Fibroblast of villous mesenchyme (primary cell): Measurements from ENCODE around the gene KRT77. TPM values are rescaled to one million over a fixed set of nuclear protein-coding genes. Genes with fewer than 3 reads are reported as not detected.

Source experiments
- DNase-seq: peaks from one replicate; pipeline ENCODE4 v3.0.0-alpha.2; 2010; ENCODE audit warnings: low read depth
- H3K4me3 ChIP-seq: 2 replicates; pipeline ENCODE4 v1.5.1; 2011; ENCODE audit warnings: low read depth, mild to moderate bottlenecking, low read length
- total RNA-seq: library from RNA; depleted of rRNA; stranded (reverse); fragments of >200 nt; gene quantifications from 2 replicates; pipeline ENCODE4 v1.2.3, GENCODE V29; 2012
- TF ChIP-seq, protein P1 (sequence below): IDR thresholded peaks from 2 replicates; pipeline ENCODE4 v1.5.1; 2012; ENCODE audit warnings: low read depth, mild to moderate bottlenecking, low read length; ENCODE audit not compliant: insufficient read depth

Gene KRT77
- total RNA-seq, 1 donor, result not detected

DNA sequence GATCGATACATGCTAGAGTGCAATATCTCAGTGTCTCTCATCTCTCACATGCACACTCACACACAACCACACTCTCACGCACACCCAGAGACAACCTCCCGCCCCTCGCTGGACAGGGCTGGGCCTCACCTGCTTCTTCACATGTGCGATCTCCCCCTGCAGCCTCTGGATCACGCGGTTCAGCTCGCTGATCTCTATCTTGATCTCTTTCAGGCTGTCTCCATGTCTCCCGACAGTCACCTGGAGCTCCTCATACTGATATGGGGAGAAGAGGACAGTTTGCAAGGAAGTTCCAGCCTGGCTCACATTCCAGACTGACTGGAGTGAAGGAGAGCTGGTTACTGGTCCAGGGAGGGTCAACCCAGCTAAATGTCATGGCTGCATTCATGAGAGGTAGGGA is 55.7 kb downstream of the KRT77 start:
- H3K4me3 ChIP-seq, result no peak overlapping the region
- no peak for DNase-seq
- TF ChIP-seq, protein P1, sequence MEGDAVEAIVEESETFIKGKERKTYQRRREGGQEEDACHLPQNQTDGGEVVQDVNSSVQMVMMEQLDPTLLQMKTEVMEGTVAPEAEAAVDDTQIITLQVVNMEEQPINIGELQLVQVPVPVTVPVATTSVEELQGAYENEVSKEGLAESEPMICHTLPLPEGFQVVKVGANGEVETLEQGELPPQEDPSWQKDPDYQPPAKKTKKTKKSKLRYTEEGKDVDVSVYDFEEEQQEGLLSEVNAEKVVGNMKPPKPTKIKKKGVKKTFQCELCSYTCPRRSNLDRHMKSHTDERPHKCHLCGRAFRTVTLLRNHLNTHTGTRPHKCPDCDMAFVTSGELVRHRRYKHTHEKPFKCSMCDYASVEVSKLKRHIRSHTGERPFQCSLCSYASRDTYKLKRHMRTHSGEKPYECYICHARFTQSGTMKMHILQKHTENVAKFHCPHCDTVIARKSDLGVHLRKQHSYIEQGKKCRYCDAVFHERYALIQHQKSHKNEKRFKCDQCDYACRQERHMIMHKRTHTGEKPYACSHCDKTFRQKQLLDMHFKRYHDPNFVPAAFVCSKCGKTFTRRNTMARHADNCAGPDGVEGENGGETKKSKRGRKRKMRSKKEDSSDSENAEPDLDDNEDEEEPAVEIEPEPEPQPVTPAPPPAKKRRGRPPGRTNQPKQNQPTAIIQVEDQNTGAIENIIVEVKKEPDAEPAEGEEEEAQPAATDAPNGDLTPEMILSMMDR, result no peak

GRCh38 chr12:52646613-52647012 is 56.7 kb downstream of the KRT77 start:
- TF ChIP-seq, protein P1, result no peak
- no peak overlapping the region for H3K4me3 ChIP-seq
- no peak for DNase-seq

DNA sequence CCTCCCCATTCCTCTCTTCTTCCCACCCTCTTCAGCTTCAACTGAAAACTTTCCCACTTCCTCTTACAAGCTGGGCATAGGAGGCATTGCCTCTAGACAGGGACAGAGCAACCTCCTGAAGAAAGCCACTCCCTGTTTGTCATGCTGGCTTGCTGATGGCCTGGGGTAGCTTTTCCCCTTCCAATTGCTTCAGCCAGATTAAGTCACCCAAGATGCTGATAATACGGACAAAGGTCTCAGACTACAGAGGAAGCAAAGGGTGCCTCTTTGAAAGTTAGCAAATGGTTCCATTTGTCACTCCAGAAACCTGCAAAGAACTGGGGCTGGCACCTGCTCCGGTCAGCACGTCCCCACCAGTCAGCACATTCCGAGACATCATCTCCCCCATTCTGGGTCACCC is 57.3 kb downstream of the KRT77 start:
- H3K4me3 ChIP-seq, result no peak overlapping the region
- DNase-seq, result no peak
- TF ChIP-seq, protein P1, result no peak

GRCh38 chr12:52645120-52645761 is 58.1 kb downstream of the KRT77 start:
- no peak for DNase-seq
- TF ChIP-seq, protein P1, result no peak
- no peak overlapping the region for H3K4me3 ChIP-seq

- no peak for DNase-seq
- H3K4me3 ChIP-seq, result no peak overlapping the region
- TF ChIP-seq, protein P1, result no peak
Observed at GRCh38 chr12:52644078-52644415, 59.3 kb downstream of the KRT77 start.

GRCh38 chr12:52643233-52644077 is 59.9 kb downstream of the KRT77 start:
- no peak for DNase-seq
- TF ChIP-seq, protein P1, result no peak
- H3K4me3 ChIP-seq, result no peak overlapping the region

- H3K4me3 ChIP-seq, result no peak overlapping the region
- TF ChIP-seq, protein P1, result no peak
- DNase-seq, result no peak
Observed at GRCh38 chr12:52641468-52641867, 61.9 kb downstream of the KRT77 start.
